ENCODE results near the gene SIRPG.

DNA sequence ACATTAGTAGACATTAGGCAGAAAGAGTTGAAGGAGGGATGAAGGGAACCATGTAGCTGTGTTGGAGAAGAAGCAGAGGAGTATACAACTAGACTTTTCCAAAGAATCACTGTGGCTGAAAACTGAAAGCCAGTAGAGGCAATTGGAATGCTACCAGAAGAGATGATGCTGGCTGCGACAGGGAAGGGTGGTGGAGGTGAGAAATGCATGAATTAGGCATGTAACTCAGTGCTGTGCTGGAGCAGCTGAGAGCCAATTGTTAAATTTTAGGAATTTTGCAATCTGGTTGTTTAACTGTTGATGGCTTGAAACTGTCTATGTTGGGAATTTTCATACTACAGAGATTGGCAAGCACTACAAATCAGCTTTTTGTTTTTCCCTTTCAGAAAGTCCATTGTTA is 35.8 kb upstream of the SIRPG start:
- TF ChIP-seq POLR2A (IDR thresholded peaks at IDR 0.05), result no peak
- TF ChIP-seq, protein P1, sequence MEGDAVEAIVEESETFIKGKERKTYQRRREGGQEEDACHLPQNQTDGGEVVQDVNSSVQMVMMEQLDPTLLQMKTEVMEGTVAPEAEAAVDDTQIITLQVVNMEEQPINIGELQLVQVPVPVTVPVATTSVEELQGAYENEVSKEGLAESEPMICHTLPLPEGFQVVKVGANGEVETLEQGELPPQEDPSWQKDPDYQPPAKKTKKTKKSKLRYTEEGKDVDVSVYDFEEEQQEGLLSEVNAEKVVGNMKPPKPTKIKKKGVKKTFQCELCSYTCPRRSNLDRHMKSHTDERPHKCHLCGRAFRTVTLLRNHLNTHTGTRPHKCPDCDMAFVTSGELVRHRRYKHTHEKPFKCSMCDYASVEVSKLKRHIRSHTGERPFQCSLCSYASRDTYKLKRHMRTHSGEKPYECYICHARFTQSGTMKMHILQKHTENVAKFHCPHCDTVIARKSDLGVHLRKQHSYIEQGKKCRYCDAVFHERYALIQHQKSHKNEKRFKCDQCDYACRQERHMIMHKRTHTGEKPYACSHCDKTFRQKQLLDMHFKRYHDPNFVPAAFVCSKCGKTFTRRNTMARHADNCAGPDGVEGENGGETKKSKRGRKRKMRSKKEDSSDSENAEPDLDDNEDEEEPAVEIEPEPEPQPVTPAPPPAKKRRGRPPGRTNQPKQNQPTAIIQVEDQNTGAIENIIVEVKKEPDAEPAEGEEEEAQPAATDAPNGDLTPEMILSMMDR (IDR thresholded peaks at IDR 0.05), result no peak

All from gastroesophageal sphincter (tissue), 3 donors.